H9 (cell line): Measurements from ENCODE around the gene SH3GL2. TPM values are rescaled to one million over a fixed set of nuclear protein-coding genes. Genes with fewer than 3 reads are reported as not detected.

Experiments used
- DNase-seq: peaks from one replicate; pipeline ENCODE4 v3.0.0-alpha.2; 2017
- H2AFZ ChIP-seq: one replicate; pipeline ENCODE4 v1.6.1; 2013; ENCODE audit warnings: mild to moderate bottlenecking, low read length, control low read depth, moderate library complexity
- H2AK5ac ChIP-seq: 2 replicates; pipeline ENCODE4 v1.6.1; 2013; ENCODE audit warnings: low read length, control low read depth, mixed read lengths; ENCODE audit not compliant: insufficient read length
- H2BK120ac ChIP-seq: one replicate; pipeline ENCODE4 v1.6.1; 2013; ENCODE audit warnings: low read depth, mild to moderate bottlenecking, low read length, control low read depth, inconsistent platforms; ENCODE audit not compliant: poor library complexity, severe bottlenecking
- H2BK12ac ChIP-seq: 2 replicates; pipeline ENCODE4 v1.6.1; 2013; ENCODE audit warnings: low read length, control low read depth, mixed read lengths, low read depth; ENCODE audit not compliant: insufficient read length
- H2BK15ac ChIP-seq: 2 replicates; pipeline ENCODE4 v1.6.1; 2013; ENCODE audit warnings: low read depth, low read length, control low read depth
- H2BK20ac ChIP-seq: one replicate; pipeline ENCODE4 v1.6.1; 2013; ENCODE audit warnings: low read depth, mild to moderate bottlenecking, low read length, control low read depth, inconsistent platforms; ENCODE audit not compliant: poor library complexity, severe bottlenecking
- H2BK5ac ChIP-seq: 2 replicates; pipeline ENCODE4 v1.6.1; 2013; ENCODE audit warnings: low read length, control low read depth, mixed read lengths; ENCODE audit not compliant: insufficient read length
- H3K14ac ChIP-seq: 2 replicates; pipeline ENCODE4 v1.6.1; 2013; ENCODE audit warnings: low read length, control low read depth; ENCODE audit not compliant: insufficient read depth
- H3K18ac ChIP-seq: 2 replicates; pipeline ENCODE4 v1.6.1; 2013; ENCODE audit warnings: low read depth, mild to moderate bottlenecking, mixed read lengths, low read length, control low read depth; ENCODE audit not compliant: insufficient read length
- H3K23ac ChIP-seq: 2 replicates; pipeline ENCODE4 v1.6.1; 2013; ENCODE audit warnings: low read length, control low read depth, mixed read lengths, low read depth; ENCODE audit not compliant: insufficient read length
- H3K23me2 ChIP-seq: 2 replicates; pipeline ENCODE4 v1.6.1; 2013; ENCODE audit warnings: low read depth, mild to moderate bottlenecking, mixed read lengths, low read length, control low read depth; ENCODE audit not compliant: insufficient read length, poor library complexity, severe bottlenecking
- H3K27ac ChIP-seq: 2 replicates; pipeline ENCODE4 v1.5.1; 2013; ENCODE audit warnings: low read length, control low read depth, mixed read lengths, low read depth; ENCODE audit not compliant: insufficient read length
- H3K27me3 ChIP-seq: 2 replicates; pipeline ENCODE4 v1.6.1; 2013; ENCODE audit warnings: low read length, control low read depth, inconsistent platforms; ENCODE audit not compliant: insufficient read depth
- H3K4ac ChIP-seq: 2 replicates; pipeline ENCODE4 v1.6.1; 2013; ENCODE audit warnings: low read depth, mild to moderate bottlenecking, control low read depth, inconsistent platforms, low read length, moderate library complexity
- H3K4me1 ChIP-seq: 2 replicates; pipeline ENCODE4 v1.6.1; 2013; ENCODE audit warnings: low read length, control low read depth, inconsistent platforms; ENCODE audit not compliant: insufficient read depth
- H3K4me2 ChIP-seq: 2 replicates; pipeline ENCODE4 v1.6.1; 2013; ENCODE audit warnings: low read length, control low read depth, mixed read lengths; ENCODE audit not compliant: insufficient read length, insufficient read depth
- H3K56ac ChIP-seq: 2 replicates; pipeline ENCODE4 v1.6.1; 2013; ENCODE audit warnings: low read depth, mild to moderate bottlenecking, mixed read lengths, low read length, control low read depth; ENCODE audit not compliant: insufficient read length
- H3K79me1 ChIP-seq: 2 replicates; pipeline ENCODE4 v1.6.1; 2013; ENCODE audit warnings: low read depth, mild to moderate bottlenecking, moderate library complexity, low read length, control low read depth, inconsistent platforms; ENCODE audit not compliant: insufficient read depth, poor library complexity, severe bottlenecking
- H3K79me2 ChIP-seq: 2 replicates; pipeline ENCODE4 v1.6.1; 2013; ENCODE audit warnings: low read length, control low read depth, inconsistent platforms; ENCODE audit not compliant: insufficient read depth
- H3K9ac ChIP-seq: 2 replicates; pipeline ENCODE4 v1.6.1; 2013; ENCODE audit warnings: low read length, control low read depth, mixed read lengths; ENCODE audit not compliant: insufficient read length; ENCODE audit errors: extremely low read depth
- H3K9me3 ChIP-seq: one replicate; pipeline ENCODE4 v1.6.1; 2013; ENCODE audit warnings: low read depth, low read length, inconsistent platforms; ENCODE audit not compliant: control insufficient read depth
- H3T11ph ChIP-seq: one replicate; pipeline ENCODE4 v1.6.1; 2013; ENCODE audit warnings: mild to moderate bottlenecking, low read length, control low read depth, inconsistent platforms
- H4K20me1 ChIP-seq: one replicate; pipeline ENCODE4 v1.6.1; 2013; ENCODE audit not compliant: control insufficient read depth, insufficient read length, insufficient read depth
- H4K5ac ChIP-seq: 2 replicates; pipeline ENCODE4 v1.6.1; 2013; ENCODE audit warnings: low read depth, mild to moderate bottlenecking, mixed read lengths, low read length, control low read depth; ENCODE audit not compliant: insufficient read length
- H4K8ac ChIP-seq: replicated peaks from 2 replicates; pipeline ENCODE4 v1.6.1; 2013; ENCODE audit warnings: low read length, control low read depth, mixed read lengths, low read depth; ENCODE audit not compliant: insufficient read length
- H4K91ac ChIP-seq: 2 replicates; pipeline ENCODE4 v1.6.1; 2013; ENCODE audit warnings: low read depth, mild to moderate bottlenecking, moderate library complexity, mixed read lengths, low read length, control low read depth; ENCODE audit not compliant: insufficient read length
- H3K27ac Mint-ChIP-seq, 3 experiments: 2 replicates in 2 of 3; 3 replicates in 1 of 3; pipeline ENCODE4 v1.8.0; 2020 to 2021; ENCODE audit warnings: mixed read lengths in 3 of 3, mild to moderate bottlenecking in 1 of 3, moderate library complexity in 1 of 3
- H3K27me3 Mint-ChIP-seq: 2 replicates; pipeline ENCODE4 v1.8.0; 2021; ENCODE audit warnings: low read depth, mild to moderate bottlenecking, moderate library complexity, mixed read lengths
- H3K36me3 Mint-ChIP-seq, 3 experiments: 2 replicates in 2 of 3; 3 replicates in 1 of 3; pipeline ENCODE4 v1.8.0; 2020 to 2021; ENCODE audit warnings: low read depth in 3 of 3, mixed read lengths in 3 of 3; ENCODE audit not compliant: insufficient read depth in 1 of 3
- H3K4me1 Mint-ChIP-seq, 2 experiments: 2 replicates each; pipeline ENCODE4 v1.8.0; 2020; ENCODE audit warnings: mixed read lengths in 2 of 2
- H3K4me3 Mint-ChIP-seq, 2 experiments: 2 replicates in 1 of 2; 3 replicates in 1 of 2; pipeline ENCODE4 v1.8.0; 2020 to 2021; ENCODE audit warnings: mild to moderate bottlenecking in 2 of 2, mixed read lengths in 2 of 2, moderate library complexity in 1 of 2
- H3K9me3 Mint-ChIP-seq, 2 experiments: 2 replicates in 1 of 2; 3 replicates in 1 of 2; pipeline ENCODE4 v1.8.0; 2020; ENCODE audit warnings: mild to moderate bottlenecking in 2 of 2, mixed read lengths in 2 of 2, moderate library complexity in 1 of 2
- WGBS: extraction: QIAGEN DNeasy Blood & Tissue Kit; methylation state at CpG from one replicate; pipeline ENCODE4 v1.1.7; 2013; ENCODE audit warnings: missing lambda C conversion rate, low lambda C conversion rate, mixed read lengths; ENCODE audit not compliant: insufficient read length; ENCODE audit errors: extremely low coverage; 5-methylcytosine and 5-hydroxymethylcytosine counted together
- total RNA-seq: library from RNA; stranded (reverse); gene quantifications from 2 replicates; pipeline ENCODE4 v1.2.1, GENCODE V29; 2021
- TF ChIP-seq, protein P1 (sequence below): fragments of 200-600 bp; sonication (generic); conservative IDR thresholded peaks from 3 replicates; pipeline ENCODE4 v1.8.0; 2021; ENCODE audit warnings: antibody characterized with exemption, mild to moderate bottlenecking

SH3GL2 gene
- total RNA-seq, 1 experiment from 2014 or later: 6.5 TPM

DNA sequence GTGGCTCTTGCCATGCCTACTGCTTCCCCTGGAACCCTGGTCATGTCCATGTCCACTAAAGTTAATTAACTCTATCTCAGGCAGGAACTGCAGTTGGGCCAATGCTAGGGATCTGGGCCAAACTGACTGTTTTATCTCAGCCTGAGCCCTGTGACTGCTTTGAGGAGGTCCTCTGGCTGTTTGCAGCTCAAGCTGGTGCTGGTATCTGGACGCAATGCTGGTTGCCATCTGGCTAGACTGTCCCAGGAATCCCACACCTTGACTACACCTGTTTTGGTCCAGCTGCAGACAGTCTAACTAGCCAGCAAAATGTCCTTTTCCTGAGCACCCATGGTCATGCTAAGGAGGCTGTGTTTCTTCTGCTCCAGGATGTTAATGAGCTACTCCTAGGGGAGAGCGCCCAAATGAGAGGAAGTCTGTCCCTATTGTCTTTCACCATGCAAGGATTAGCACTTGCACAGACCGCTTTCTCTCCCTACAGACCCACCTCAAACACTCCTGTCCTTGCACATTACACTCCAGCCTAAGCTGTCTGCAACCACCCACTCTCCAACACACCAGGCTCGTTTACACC, 251.0 kb downstream of the SH3GL2 start:
- peaks cover 17 to 40% of the 10 kb centered on the region in 2 experiments for H3K4me1 Mint-ChIP-seq
- H2BK20ac ChIP-seq: no peak overlapping the region
- H3K4me1 ChIP-seq: no peaks in the 10 kb centered on the region; the same call in 1 of the 2 replicates
- no peaks in the 10 kb centered on the region for H3K23me2 ChIP-seq
- H3K9ac ChIP-seq: no peak overlapping the region
- H2BK12ac ChIP-seq: no peak overlapping the region
- H3K23ac ChIP-seq: no peak overlapping the region
- no peak overlapping the region for H3K4me2 ChIP-seq
- H2AK5ac ChIP-seq: no peak overlapping the region
- H3K36me3 Mint-ChIP-seq: no peaks in the 10 kb centered on the region; a peak in 1 of 7 replicates
- no peak overlapping the region for H4K5ac ChIP-seq
- H3K4me3 Mint-ChIP-seq: no peak overlapping the region
- no peak overlapping the region for H2BK5ac ChIP-seq
- H3K27me3 ChIP-seq: no peaks in the 10 kb centered on the region
- no peak overlapping the region for H3K18ac ChIP-seq
- no peaks in the 10 kb centered on the region; a peak in 1 of 5 replicates for H3K9me3 Mint-ChIP-seq
- TF ChIP-seq, protein P1, sequence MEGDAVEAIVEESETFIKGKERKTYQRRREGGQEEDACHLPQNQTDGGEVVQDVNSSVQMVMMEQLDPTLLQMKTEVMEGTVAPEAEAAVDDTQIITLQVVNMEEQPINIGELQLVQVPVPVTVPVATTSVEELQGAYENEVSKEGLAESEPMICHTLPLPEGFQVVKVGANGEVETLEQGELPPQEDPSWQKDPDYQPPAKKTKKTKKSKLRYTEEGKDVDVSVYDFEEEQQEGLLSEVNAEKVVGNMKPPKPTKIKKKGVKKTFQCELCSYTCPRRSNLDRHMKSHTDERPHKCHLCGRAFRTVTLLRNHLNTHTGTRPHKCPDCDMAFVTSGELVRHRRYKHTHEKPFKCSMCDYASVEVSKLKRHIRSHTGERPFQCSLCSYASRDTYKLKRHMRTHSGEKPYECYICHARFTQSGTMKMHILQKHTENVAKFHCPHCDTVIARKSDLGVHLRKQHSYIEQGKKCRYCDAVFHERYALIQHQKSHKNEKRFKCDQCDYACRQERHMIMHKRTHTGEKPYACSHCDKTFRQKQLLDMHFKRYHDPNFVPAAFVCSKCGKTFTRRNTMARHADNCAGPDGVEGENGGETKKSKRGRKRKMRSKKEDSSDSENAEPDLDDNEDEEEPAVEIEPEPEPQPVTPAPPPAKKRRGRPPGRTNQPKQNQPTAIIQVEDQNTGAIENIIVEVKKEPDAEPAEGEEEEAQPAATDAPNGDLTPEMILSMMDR: no peak
- H2BK15ac ChIP-seq: no peak overlapping the region
- H3K27ac Mint-ChIP-seq: no peak overlapping the region
- peak; percentile 31 for DNase-seq
- no peak overlapping the region for H3K56ac ChIP-seq
- no peaks in the 10 kb centered on the region; the same call in 1 of the 2 replicates for H3K27me3 Mint-ChIP-seq
- no CpG with 5 or more reads among the region's 4 CpGs for whole genome bisulfite sequencing
- H3K9me3 ChIP-seq: no peaks in the 10 kb centered on the region
- no peak overlapping the region for H3K27ac ChIP-seq
- no peak overlapping the region for H4K91ac ChIP-seq
- H3K79me1 ChIP-seq: no peaks in the 10 kb centered on the region
- no peak overlapping the region for H4K8ac ChIP-seq
- H2BK120ac ChIP-seq: no peak overlapping the region
- H3T11ph ChIP-seq: no peak overlapping the region
- H3K79me2 ChIP-seq: no peaks in the 10 kb centered on the region
- no peak overlapping the region for H3K14ac ChIP-seq
- no peak overlapping the region for H3K4ac ChIP-seq
- no peak overlapping the region for H2AFZ ChIP-seq
- H4K20me1 ChIP-seq: no peaks in the 10 kb centered on the region
